Measurements from ENCODE around the gene SLC29A4.
"Not testable (repeated sequence)": the region's sequence is repeated elsewhere in the genome, so short reads cannot be mapped to it uniquely, and the experiment has no call there.

Gene SLC29A4

GRCh38 chr7:5296611-5297226 lies 14.0 kb downstream of the SLC29A4 start:
- DNase-seq (ENCODE audit: low read depth) = no peak

- DNase-seq (ENCODE audit: low read depth) = no peak
Observed at GRCh38 chr7:5300366-5300765, 17.6 kb downstream of the SLC29A4 start.

GRCh38 chr7:5302577-5302976 lies 19.8 kb downstream of the SLC29A4 start:
- no peak for DNase-seq (ENCODE audit: low read depth)

- no peak for DNase-seq (ENCODE audit: low read depth)
Observed at GRCh38 chr7:5303061-5303460, 20.3 kb downstream of the SLC29A4 start.

GRCh38 chr7:5303591-5304505 lies 21.1 kb downstream of the SLC29A4 start:
- DNase-seq (ENCODE audit: low read depth) = no peak

GRCh38 chr7:5305050-5305449 lies 22.3 kb downstream of the SLC29A4 start:
- DNase-seq (ENCODE audit: low read depth) = not testable (repeated sequence)

- DNase-seq (ENCODE audit: low read depth) = not testable (repeated sequence)
Observed at GRCh38 chr7:5307221-5308142, 24.7 kb downstream of the SLC29A4 start.

GRCh38 chr7:5309146-5309545 lies 26.4 kb downstream of the SLC29A4 start:
- DNase-seq (ENCODE audit: low read depth) = no peak

GRCh38 chr7:5310822-5311405 lies 28.2 kb downstream of the SLC29A4 start:
- DNase-seq (ENCODE audit: low read depth) = no peak

- not testable (repeated sequence) for DNase-seq (ENCODE audit: low read depth)
Observed at GRCh38 chr7:5312276-5313070, 29.7 kb downstream of the SLC29A4 start.

GRCh38 chr7:5313076-5313885 lies 30.5 kb downstream of the SLC29A4 start:
- DNase-seq (ENCODE audit: low read depth) = not testable (repeated sequence)

GRCh38 chr7:5314864-5315263 lies 32.1 kb downstream of the SLC29A4 start:
- DNase-seq (ENCODE audit: low read depth) = no peak

- no peak for DNase-seq (ENCODE audit: low read depth)
Observed at GRCh38 chr7:5315761-5316160, 33.0 kb downstream of the SLC29A4 start.

GRCh38 chr7:5318613-5319012 lies 35.9 kb downstream of the SLC29A4 start:
- DNase-seq (ENCODE audit: low read depth) = not testable (repeated sequence)

GRCh38 chr7:5320391-5320790 lies 37.6 kb downstream of the SLC29A4 start:
- DNase-seq (ENCODE audit: low read depth) = no peak

GRCh38 chr7:5320802-5321396 lies 38.2 kb downstream of the SLC29A4 start:
- DNase-seq (ENCODE audit: low read depth) = no peak

- no peak for DNase-seq (ENCODE audit: low read depth)
Observed at GRCh38 chr7:5322621-5323410, 40.1 kb downstream of the SLC29A4 start.

- not testable (repeated sequence) for DNase-seq (ENCODE audit: low read depth)
Observed at GRCh38 chr7:5323800-5324781, 41.3 kb downstream of the SLC29A4 start.

All from GM04503 (cell line).